ENCODE results near the gene PRDM13. TPM values are rescaled to one million over a fixed set of nuclear protein-coding genes. Genes with fewer than 3 reads are reported as not detected.
"Not testable (repeated sequence)": the region's sequence is repeated elsewhere in the genome, so short reads cannot be mapped to it uniquely, and the experiment has no call there.

Gene PRDM13
- total RNA-seq, 1 experiment from 2014 or later, result not detected

DNA sequence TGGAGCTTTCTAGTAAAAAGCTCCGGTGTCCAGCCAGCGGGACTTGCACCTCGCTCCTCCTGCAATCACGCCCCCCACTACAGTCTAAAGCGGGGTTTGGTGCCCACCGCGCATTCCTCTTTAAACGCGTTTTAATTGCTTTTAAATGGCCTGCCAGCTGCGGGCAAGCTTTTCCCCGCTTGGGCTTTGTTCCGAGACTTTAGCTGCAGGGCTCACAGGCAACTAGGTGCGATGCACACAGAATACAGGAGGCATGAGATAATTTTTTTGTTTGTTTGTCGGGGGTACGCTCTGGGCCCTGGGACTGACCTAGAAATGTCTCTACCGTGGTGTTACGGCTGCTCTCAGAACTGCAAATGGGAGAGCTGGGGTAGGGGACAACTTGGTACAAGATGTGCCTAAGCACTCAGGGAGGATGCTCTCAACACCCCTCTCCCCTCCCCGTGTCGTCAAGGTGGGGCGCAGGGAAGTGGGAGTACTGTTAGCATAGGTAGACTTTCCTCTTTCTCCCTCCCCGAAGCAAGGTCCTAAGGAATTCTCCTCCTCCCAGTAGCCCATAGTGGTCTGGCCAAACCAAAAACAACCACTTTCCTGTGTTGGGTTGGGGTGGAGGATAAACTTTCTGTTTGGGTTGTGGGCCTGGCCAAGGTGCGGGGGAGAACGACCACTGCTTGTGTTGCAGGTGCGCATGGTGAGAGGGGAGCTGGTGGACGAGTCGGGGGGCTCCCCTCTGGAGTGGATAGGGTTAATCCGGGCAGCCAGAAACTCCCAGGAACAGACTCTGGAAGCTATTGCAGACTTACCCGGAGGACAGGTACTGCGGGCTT lies 1.6 kb downstream of the PRDM13 start:
- Histone ChIP-seq H3K36me3 (no peaks in the 10 kb centered on the region), H3K9me3 (replicated peaks) (no peaks in the 10 kb centered on the region), H3K27me3 (replicated peaks) (peaks cover 100% of the 10 kb centered on the region), H3K27ac (no peak overlapping the region), H3K4me3 (no peak overlapping the region), H3K4me1 (replicated peaks) (peaks cover 6% of the 10 kb centered on the region)
- DNase-seq (ENCODE audit: low read depth in 1 of 2, low spot score in 2 of 2), result no peak

DNA sequence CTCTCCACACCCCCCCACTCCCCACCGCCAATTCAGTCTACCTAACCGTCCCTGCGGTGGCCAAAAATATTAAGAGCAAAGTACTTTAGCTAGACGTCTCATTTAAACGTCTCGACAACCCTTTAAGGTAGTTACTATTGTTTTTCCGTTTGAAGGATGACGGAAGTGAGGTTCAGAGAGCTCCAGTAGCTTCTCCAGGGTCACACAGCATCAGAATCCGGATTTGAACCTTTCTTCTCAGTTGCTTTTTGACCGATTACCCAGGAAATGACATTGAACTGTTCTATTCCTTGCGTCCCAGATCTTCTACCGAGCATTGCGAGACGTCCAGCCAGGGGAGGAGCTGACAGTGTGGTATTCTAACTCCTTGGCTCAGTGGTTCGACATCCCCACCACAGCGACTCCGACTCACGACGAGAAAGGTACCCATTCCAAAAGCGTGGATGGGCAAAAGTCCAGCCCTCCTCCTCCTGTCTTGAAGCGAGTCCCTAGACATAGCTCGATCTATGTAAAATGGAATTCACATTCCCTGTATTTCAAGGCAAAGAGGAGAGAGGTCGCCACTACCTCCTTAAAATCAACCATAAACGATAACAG lies 2.4 kb downstream of the PRDM13 start:
- Histone ChIP-seq H3K4me1 (replicated peaks) (peaks cover 7% of the 10 kb centered on the region), H3K27ac (no peak overlapping the region), H3K9me3 (replicated peaks) (no peaks in the 10 kb centered on the region), H3K27me3 (replicated peaks) (peaks cover 100% of the 10 kb centered on the region), H3K4me3 (no peak overlapping the region), H3K36me3 (no peaks in the 10 kb centered on the region)
- no peak for DNase-seq (ENCODE audit: low read depth in 1 of 2, low spot score in 2 of 2)

DNA sequence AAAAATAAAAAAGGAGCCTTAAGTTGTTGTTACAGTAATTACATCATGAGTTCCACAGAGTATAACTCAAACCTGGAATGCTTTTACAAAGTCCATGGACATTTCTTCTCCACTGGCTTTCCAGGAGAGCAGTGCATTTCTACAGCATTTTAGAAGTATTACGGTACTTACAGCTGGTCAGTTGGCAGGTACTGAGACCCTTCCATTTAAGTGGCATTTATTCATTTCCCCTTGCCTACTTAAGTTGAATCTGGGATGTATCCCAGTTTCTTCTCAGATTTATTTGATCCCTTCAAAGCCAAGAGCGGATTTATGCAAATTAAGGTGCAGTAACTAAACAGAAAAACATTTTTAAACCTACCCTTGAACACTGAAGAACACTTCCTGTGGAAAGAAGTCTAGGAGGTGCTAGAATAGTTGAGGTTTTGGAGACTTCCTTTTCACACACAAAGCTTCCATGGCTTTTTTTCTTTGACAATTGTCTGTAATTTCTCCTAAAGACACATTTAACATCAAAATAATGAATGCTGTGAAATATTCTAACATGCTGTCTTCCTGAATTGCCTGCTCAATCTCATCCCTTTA lies 3.4 kb downstream of the PRDM13 start:
- Histone ChIP-seq H3K9me3 (replicated peaks) (peaks cover 3% of the 10 kb centered on the region; the same call in 1 of the 2 replicates), H3K27ac (no peak overlapping the region), H3K36me3 (no peaks in the 10 kb centered on the region), H3K27me3 (replicated peaks) (peaks cover 100% of the 10 kb centered on the region), H3K4me3 (no peak overlapping the region), H3K4me1 (replicated peaks) (peaks cover 17% of the 10 kb centered on the region)
- no peak for DNase-seq (ENCODE audit: low read depth in 1 of 2, low spot score in 2 of 2)

DNA sequence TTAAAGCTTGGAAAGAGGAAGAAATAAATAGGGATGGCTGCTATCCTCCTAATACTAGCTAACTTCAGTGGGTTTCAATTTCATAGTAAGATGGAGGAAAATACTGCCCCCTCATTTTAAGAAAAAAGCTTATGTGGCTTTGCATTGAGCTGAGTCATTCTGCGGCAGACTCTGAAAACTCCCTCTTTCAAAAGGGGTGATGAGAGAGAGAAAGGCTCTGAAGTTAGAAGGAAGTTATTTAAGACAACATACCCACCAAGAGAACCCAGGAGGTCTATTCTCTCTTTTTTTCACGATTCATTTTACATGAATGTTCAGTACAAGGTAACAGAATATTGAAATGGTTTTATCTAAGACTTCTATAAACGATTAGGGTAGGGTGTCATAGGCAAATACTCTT lies 4.5 kb downstream of the PRDM13 start:
- Histone ChIP-seq H3K36me3 (no peaks in the 10 kb centered on the region), H3K9me3 (replicated peaks) (peaks cover 3% of the 10 kb centered on the region; the same call in 1 of the 2 replicates), H3K4me3 (no peak overlapping the region), H3K27ac (no peak overlapping the region), H3K4me1 (replicated peaks) (peaks cover 18% of the 10 kb centered on the region), H3K27me3 (replicated peaks) (peaks cover 100% of the 10 kb centered on the region)
- no peak for DNase-seq (ENCODE audit: low read depth in 1 of 2, low spot score in 2 of 2)

DNA sequence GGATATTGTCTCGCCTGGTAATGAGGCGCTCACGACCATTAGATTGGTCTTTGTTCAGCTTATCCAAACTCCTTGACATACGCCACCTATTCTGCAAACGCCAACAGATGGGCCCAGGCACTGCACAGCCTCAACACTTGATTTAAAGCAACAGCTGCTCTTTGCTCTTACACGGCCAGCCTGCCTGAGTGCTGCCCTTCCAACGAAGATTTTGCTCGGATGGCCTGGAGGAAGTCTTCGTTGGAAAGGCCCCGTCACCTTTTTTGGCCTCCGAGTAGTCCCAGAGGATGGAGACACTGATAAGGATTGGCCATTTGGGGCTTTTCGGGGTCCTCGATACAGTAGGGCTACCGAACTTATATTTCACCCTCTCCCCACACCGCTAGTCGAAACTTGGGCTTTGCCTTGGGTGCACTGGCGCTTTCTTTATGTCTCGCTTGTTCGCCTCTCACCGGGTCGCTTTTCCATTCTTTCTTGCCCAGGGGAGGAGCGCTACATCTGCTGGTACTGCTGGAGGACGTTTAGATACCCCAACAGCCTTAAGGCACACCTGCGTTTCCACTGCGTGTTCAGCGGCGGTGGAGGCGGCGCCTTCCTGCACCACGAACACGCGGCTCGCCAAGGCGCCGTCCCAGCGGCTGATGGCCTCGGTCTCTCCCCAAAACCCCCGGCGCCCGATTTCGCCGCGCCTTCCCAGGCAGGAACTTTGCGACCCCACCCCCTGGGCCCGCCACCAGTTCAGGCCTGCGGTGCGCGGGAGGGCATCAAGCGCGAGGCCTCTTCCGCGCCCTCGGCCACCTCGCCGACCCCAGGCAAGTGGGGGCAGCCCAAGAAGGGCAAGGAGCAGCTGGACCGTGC lies 6.1 kb downstream of the PRDM13 start:
- no peaks in the 10 kb centered on the region for H3K36me3 ChIP-seq
- peaks cover 3% of the 10 kb centered on the region; the same call in 1 of the 2 replicates for H3K9me3 ChIP-seq (replicated peaks)
- H3K4me1 ChIP-seq (replicated peaks), result peaks cover 18% of the 10 kb centered on the region
- H3K27me3 ChIP-seq (replicated peaks), result peaks cover 97% of the 10 kb centered on the region
- DNase-seq (ENCODE audit: low read depth in 1 of 2, low spot score in 2 of 2), result no peak
- no peak overlapping the region for H3K27ac ChIP-seq
- no peak overlapping the region for H3K4me3 ChIP-seq

DNA sequence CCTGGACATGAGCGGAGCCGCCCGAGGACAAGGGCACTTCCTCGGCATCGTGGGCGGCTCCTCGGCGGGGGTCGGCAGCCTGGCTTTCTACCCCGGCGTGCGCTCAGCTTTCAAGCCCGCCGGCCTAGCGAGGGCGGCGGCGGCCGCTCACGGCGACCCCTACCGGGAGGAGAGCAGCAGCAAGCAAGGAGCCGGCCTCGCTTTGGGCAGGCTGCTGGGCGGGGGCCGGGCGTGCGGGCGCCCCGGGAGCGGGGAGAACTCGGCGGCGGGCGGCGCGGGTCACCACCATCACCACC lies 6.7 kb downstream of the PRDM13 start:
- DNase-seq (ENCODE audit: low read depth in 1 of 2, low spot score in 2 of 2), result no peak
- no peaks in the 10 kb centered on the region for H3K36me3 ChIP-seq
- H3K27ac ChIP-seq, result no peak overlapping the region
- H3K4me3 ChIP-seq, result peak overlapping the region; percentile 25
- H3K27me3 ChIP-seq (replicated peaks), result peaks cover 97% of the 10 kb centered on the region
- peaks cover 3% of the 10 kb centered on the region; the same call in 1 of the 2 replicates for H3K9me3 ChIP-seq (replicated peaks)
- H3K4me1 ChIP-seq (replicated peaks), result peaks cover 18% of the 10 kb centered on the region

DNA sequence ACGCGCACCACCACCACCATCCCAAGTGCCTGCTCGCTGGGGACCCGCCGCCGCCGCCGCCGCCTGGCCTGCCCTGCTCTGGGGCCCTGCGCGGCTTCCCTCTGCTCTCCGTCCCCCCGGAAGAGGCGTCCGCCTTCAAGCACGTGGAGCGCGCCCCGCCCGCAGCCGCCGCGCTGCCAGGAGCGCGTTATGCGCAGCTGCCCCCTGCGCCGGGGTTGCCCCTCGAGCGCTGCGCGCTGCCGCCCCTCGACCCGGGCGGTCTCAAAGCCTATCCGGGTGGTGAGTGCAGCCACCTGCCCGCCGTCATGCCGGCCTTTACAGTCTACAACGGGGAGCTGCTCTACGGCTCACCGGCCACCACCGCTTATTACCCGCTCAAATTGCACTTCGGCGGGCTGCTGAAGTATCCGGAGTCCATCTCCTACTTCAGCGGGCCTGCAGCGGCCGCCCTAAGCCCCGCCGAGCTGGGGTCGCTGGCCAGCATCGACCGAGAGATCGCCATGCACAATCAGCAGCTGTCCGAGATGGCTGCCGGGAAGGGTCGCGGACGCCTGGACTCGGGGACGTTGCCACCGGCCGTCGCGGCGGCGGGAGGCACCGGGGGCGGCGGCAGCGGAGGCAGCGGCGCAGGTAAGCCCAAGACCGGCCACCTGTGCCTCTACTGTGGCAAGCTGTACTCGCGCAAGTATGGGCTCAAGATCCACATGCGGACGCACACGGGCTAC lies 7.2 kb downstream of the PRDM13 start:
- Histone ChIP-seq H3K9me3 (replicated peaks) (peaks cover 3% of the 10 kb centered on the region; the same call in 1 of the 2 replicates), H3K36me3 (no peaks in the 10 kb centered on the region), H3K27ac (no peak overlapping the region), H3K4me3 (peak overlapping the region; percentile 25), H3K4me1 (replicated peaks) (peaks cover 18% of the 10 kb centered on the region), H3K27me3 (replicated peaks) (peaks cover 97% of the 10 kb centered on the region)
- DNase-seq (ENCODE audit: low read depth in 1 of 2, low spot score in 2 of 2), result peak in 1 of 2 experiments; percentile 25

DNA sequence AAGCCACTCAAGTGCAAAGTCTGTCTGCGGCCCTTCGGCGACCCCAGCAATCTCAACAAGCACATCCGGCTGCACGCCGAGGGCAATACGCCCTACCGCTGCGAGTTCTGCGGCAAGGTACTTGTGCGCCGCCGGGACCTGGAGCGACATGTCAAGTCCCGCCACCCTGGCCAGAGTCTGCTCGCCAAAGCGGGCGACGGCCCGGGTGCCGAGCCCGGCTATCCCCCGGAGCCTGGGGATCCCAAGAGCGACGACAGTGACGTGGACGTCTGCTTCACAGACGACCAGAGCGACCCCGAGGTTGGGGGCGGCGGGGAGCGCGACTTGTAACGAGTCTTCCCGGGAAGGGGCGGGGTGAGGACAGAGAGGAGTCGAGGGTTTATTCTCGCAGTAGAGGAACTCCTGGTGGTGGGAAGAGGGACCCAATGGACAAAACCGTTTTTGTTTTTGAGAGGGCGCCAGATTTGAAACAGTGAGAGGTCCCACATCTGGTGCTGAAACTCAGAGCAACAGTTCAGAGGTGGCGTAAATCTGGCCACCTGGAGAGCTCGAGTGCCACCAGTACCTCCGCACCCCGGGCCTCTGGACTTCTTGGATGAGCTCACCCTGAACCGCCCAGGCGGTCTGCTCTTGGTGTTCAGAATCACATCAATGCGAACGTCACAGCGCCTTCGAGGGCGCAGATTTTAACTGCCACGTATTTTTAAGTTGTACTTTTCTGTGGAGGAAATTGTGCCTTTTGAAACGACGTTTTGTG lies 8.0 kb downstream of the PRDM13 start:
- DNase-seq (ENCODE audit: low read depth in 1 of 2, low spot score in 2 of 2), result no peak

DNA sequence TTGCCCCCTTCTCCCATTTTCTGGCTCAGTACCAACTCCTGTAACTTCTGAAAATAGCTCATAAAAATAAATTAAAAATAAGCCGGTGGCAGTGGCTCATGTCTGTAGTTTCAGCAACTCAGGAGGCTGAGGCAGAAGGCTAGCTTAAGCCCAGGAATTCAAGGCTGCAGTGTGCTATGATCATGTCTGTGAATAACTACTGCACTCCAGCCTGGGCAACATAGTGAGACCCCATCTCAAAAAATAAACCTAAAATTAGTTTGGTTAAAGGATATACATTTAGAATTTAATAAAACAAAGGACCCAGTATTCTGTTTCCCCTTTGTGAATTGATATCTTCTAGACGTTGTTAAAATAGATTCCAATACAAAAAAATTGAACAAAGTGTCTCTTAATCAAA lies 10.5 kb downstream of the PRDM13 start:
- Histone ChIP-seq H3K4me1 (replicated peaks) (peaks cover 18% of the 10 kb centered on the region), H3K4me3 (no peak overlapping the region), H3K27me3 (replicated peaks) (peaks cover 93% of the 10 kb centered on the region), H3K27ac (no peak overlapping the region), H3K9me3 (replicated peaks) (peaks cover 6% of the 10 kb centered on the region; the same call in 1 of the 2 replicates), H3K36me3 (no peaks in the 10 kb centered on the region)
- DNase-seq (ENCODE audit: low read depth in 1 of 2, low spot score in 2 of 2), result no peak

More for the DNA sequence above, 8.0 kb downstream of the PRDM13 start:
- Histone ChIP-seq H3K9me3 (replicated peaks) (peaks cover 6% of the 10 kb centered on the region; the same call in 1 of the 2 replicates), H3K27ac (no peak overlapping the region), H3K4me1 (replicated peaks) (peaks cover 18% of the 10 kb centered on the region), H3K27me3 (replicated peaks) (peaks cover 97% of the 10 kb centered on the region), H3K4me3 (peak overlapping the region; percentile 25; the same call in 1 of the 2 replicates), H3K36me3 (no peaks in the 10 kb centered on the region)

DNA sequence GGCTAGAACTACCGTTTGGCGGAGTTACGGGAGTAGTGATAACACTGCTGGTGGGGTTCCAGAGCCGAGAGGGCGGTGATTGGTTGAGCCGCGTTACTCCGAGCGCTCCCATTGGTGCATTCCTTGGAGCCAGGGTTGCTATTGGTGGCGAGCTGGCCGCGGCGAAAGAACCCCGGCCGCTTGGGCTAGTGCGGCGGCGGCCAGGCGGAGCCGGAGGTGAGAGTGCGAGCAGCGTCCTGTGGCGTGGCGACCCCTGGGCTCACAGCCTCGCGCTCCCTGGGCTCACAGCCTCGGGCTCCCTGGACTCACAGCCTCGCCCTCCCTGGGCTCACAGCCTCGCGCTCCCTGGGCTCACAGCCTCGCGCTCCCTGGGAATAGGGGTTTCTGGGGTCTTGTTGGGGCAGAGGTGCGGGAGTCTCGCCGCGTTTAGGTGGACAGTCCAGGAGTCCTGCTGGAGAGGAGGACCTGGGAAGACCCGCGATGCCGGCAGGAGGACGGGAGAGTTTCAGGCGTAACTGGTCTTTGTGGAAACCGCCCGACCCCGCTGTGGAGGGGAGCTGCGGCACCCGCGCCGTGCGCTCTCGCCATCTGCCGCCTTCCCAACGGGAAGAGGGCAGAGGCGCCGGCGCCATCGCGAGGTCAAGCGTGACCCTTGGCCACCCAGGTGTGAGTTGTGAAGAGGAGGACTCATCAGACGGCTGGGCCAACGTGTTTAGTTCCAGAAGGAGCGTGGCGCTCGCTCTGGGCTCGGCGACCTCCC lies 12.2 kb downstream of the PRDM13 start:
- H3K27me3 ChIP-seq (replicated peaks), result peaks cover 89% of the 10 kb centered on the region
- DNase-seq (ENCODE audit: low read depth in 1 of 2, low spot score in 2 of 2), result no peak
- H3K9me3 ChIP-seq (replicated peaks), result peaks cover 6% of the 10 kb centered on the region; the same call in 1 of the 2 replicates
- no peak overlapping the region for H3K4me3 ChIP-seq
- no peak overlapping the region for H3K27ac ChIP-seq
- no peaks in the 10 kb centered on the region for H3K36me3 ChIP-seq
- H3K4me1 ChIP-seq (replicated peaks), result peaks cover 12% of the 10 kb centered on the region

DNA sequence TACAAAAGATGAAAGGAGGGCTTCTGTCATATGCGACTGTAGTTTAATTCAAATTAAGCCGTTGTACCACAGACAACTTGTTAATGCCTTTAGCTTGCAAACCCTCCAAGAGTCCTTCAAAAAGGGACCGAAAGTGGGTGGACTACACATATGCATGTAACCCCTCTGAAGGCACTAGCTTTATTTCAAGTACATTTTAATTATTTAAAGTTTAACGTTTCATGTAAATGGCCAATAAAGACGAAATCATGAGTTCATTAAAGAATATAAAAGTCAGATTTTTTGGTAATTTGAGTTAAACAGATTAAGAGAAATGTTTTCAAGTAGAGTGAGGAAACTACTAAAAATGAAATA lies 12.8 kb downstream of the PRDM13 start:
- Histone ChIP-seq H3K27ac (no peak overlapping the region), H3K9me3 (replicated peaks) (peaks cover 6% of the 10 kb centered on the region; the same call in 1 of the 2 replicates), H3K4me1 (replicated peaks) (peaks cover 6% of the 10 kb centered on the region), H3K36me3 (no peaks in the 10 kb centered on the region), H3K27me3 (replicated peaks) (peaks cover 83% of the 10 kb centered on the region), H3K4me3 (no peak overlapping the region)
- no peak for DNase-seq (ENCODE audit: low read depth in 1 of 2, low spot score in 2 of 2)

DNA sequence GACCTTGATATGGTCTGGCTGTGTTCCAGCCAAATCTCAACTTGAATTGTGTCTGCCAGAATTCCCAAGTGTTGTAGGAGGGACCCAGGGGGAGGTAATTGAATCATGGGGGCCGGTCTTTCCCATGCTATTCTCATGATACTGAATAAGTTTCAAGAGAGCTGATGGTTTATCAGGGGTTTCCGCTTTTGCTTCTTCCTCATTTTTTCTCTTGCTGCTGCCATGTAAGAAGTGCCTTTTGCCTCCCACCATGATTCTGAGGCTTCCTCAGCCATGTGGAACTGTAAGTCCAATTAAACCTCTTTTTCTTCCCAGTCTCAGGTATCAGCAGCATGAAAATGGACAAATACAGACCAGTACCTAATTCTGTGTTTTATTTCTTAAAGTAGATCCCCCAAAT lies 15.4 kb downstream of the PRDM13 start:
- H3K4me3 ChIP-seq; H3K4me1 ChIP-seq (replicated peaks); DNase-seq (ENCODE audit: low read depth in 1 of 2, low spot score in 2 of 2); H3K27ac ChIP-seq; H3K36me3 ChIP-seq; H3K9me3 ChIP-seq (replicated peaks): not testable (repeated sequence)
- peaks cover 60% of the 10 kb centered on the region for H3K27me3 ChIP-seq (replicated peaks)

Data from SJSA1 (cell line).